ENCODE results near the gene USP19.

- TF ChIP-seq CTCF (IDR thresholded peaks at IDR 0.05) (no peak), POLR2A (IDR thresholded peaks at IDR 0.05) (no peak), POLR2AphosphoS5 (IDR thresholded peaks at IDR 0.05) (no peak)
Observed at GRCh38 chr3:49123687-49124086, 3.1 kb upstream of the USP19 start.

All from upper lobe of left lung (tissue), 4 donors.